Stimulated activated CD4-positive, alpha-beta T cell treated with anti-CD3 and anti-CD28 coated beads, Interleukin-1b, Interleukin-23, amount 100 ng/mL, for 1 hour (primary cell): ENCODE measurements around the gene LIPK.

Experiments
- DNase-seq, 2 donors: peaks; one replicate each; pipeline ENCODE4 v3.0.0-alpha.2; 2020; ENCODE audit warnings: low read depth in 2 of 2

LIPK gene

GRCh38 chr10:88786032-88786770, 80.2 kb downstream of the LIPK start:
- no peak for DNase-seq

GRCh38 chr10:88787463-88787862, 81.4 kb downstream of the LIPK start:
- DNase-seq = no peak

- no peak for DNase-seq
These were observed 82.9 kb downstream of the LIPK start for GRCh38 chr10:88788924-88789323.

DNA sequence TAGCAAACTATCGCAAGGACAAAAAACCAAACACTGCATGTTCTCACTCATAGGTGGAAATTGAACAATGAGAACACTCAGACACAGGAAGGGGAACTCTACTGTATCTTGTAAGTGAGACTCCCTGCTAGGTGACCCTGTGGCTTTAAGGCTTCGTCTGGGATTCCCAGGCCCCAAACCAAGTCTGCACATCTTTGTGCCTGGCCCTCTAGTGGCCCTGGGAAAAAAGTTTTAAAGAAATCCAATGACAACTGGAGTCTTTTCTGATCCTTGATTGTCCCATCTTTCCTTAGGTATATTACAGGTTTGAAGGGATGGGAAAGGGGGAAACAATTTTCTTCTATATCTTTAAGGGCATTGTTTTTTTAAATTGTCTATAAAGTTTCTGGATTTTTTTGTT, 85.9 kb downstream of the LIPK start:
- no peak for DNase-seq

- no peak for DNase-seq
These were observed 86.6 kb downstream of the LIPK start for GRCh38 chr10:88792661-88793060.

DNA sequence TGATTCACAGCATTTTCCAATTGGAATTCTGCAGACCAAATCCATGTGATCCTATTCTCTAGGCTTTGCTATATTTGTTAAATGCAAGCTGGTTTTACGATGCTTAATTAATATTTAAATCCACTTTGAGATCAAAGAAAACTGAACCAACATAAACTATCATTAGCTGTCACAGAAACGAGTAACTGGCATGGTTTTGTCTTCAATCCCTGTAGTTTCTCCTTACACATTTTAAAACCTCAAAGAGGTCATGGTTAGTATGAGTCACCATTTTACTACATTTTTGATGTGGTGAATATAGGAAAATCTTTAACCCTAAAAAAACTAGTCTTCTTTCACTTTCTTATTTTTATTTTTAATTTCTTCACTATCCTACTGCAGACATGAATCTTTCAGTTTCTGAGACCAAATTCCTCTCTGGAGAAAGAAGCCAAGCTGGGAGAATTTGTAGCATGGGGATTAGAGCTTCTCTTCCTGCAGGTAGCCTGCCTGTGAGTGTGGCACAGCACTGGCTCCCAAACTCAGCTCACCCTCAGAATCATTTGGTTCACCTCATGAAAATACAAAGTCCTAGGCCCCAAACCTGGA, 87.8 kb downstream of the LIPK start:
- no peak for DNase-seq

DNA sequence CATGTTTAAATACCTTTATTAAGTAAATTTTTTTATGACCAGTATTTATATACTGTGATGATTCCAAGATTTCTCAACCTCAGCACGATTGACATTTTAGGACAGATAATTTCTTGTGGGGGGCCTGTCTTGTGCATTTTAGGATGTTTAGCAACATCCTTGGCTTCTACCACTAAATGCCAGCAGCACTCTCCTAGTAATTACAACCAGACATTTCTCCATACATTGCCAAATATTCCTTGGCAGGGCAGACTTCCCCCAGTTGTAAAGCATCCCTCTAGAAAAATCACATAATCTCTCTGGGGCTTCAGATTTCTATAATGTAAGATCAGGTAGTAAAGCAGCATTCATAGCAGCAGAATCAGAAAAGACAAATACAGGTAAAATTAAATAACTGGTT, 88.7 kb downstream of the LIPK start:
- no peak for DNase-seq

DNA sequence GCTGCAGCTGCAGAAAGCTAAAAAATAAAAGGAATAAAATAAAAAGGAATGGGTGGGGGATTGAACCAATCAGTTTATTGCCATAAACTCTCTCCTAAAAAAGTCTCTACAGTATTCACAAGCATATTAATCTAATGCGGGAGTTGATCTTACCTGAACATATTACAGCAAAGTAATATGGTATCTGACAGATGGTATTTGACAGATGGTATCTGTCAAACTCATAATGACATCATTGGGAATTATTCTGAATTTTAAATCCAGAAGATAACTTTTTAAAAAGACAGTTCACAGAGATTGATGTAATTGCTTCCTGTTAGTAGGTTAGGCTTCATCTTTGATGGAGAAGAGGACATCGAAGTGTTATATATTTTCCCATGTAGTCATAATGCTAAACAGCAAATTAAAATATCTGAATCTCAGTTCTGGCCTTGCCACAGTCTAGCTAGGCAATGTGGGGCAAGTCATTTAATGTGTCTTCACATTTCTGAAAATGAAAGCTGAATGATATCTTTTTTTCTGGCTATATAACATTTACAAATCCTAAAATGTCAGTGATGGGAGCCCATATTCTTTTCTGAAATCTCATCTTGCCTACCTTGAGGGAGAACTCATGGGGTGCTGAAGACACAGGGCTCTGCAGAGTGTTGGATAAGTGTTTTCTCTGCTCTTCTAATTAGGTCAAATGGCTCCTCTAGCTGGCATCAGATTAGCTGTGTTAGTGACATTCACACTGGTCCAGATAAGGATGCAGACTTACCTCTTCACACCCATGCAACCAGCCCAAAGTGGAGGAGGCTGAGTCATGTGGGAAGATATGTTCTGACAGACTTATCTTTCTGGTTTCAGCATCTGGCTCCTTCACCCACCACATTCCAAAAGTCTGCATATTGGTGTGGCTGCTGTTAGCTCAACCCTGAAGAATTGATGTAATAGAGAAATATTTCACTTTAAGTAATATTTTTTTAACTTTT, 94.4 kb downstream of the LIPK start:
- no peak for DNase-seq
